Hematopoietic multipotent progenitor cell treated with erythropoietin and hydrocortisone succinate and interleukin-3 and kit ligand, for 6 days (in vitro differentiated cells): ENCODE measurements around the gene BACE1.
"Not testable (repeated sequence)": the region's sequence is repeated elsewhere in the genome, so short reads cannot be mapped to it uniquely, and the experiment has no call there.

Experiments
- DNase-seq: peaks from one replicate; pipeline ENCODE4 v3.0.0-alpha.2; 2015

Gene BACE1

DNA sequence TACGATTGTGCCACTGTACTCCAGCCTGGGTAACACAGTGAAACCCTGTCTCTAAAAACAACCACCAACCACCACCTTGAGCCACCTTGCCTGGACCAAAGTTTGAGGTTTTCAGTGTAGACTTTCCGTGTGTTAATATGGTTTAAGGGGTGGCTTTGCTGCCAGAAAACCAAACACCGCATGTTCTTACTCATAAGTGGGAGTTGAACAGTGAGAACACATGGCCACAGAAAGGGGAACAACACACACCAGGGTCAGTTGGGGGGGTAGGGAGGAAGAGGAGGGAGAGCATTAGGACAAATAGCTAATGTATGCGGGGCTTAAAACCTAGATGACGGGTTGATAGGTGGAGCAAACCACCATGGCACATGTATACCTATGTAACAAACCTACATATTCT lies 43.9 kb downstream of the BACE1 start:
- not testable (repeated sequence) for DNase-seq

DNA sequence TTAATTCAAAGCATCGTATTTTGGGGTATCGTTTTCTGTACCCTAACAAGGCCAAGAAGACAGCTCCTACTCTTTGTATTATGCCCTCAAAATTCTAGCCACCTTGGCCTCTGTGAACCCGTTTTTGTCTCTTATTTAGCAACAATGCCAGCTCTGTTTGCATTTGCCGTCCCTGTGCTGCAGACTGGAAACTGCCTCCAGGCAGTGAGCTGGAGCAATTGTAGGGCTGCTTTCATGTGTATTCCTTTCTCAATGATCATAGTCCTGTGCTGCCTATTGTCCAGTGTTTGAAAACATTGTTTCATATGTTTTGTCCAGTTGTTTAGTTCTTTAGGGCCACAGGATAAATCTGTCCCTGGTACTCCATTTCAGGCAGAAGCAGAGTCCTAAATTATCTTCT lies 44.8 kb downstream of the BACE1 start:
- no peak for DNase-seq

DNA sequence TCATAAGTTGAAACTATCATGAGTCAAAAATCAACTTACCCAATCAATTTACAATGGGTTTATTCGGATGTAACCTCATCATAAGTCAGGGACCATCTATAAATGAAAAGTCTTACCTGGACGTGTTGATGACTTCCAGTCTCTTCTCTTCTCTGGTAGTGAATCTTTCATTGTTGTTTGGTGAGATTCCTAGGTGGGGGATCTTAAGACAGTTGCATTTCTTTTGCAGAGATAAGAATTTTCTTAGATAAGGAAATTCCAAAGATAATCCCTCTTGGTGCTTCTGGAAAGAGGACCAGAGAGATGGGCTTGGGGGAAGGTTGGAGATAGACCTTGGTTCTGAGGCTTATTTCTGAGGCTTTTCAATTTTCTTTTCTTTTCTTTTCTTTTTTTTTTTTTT lies 46.2 kb downstream of the BACE1 start:
- no peak for DNase-seq

DNA sequence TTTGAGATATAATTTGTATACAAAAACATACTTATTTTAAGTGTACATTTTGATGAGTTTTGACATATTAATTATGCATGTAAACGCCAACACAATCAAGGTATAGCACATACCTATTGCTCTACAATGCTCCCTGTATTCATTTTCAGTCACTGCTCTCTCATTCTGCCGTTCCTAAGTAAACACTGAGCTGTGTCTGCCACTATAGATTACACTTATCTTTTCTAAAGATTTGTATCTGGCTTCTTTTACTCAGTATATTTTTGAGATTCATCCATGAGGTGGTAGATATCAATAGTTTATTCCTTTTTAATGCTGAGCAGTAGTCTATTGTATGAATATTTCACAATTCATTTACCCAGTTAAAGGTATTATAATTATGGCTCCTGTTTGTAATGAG lies 50.3 kb downstream of the BACE1 start:
- no peak for DNase-seq

DNA sequence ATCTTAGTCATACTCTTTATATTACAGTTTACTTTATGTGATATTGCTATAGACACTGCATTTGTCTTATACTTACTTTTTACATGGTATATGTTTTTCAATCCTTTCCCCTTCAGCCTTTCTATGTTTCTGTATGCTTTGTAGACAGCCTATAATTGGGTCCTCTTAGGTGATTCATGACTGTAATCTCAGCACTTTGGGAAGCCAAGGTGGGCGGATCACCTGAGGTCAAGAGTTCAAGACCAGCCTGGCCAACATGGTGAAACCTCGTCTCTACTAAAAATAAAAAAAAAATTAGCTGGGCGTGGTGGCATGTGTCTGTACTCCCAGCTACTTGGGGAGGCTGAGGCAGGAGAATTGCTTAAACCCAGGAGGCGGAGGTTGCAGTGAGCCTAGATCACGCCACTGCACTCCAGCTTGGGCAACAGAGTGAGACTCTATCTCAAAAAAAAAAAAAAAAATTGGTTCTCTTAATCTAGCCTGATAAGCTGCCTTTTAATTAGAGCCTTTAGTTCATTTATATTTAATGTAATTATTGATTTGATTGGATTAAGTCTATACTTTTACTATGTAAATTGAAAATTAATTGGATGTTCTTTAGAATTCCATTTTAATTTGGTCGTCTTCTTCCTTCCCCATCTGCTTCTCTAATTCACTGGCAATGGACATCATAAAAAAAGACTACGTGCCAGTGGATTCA lies 51.3 kb downstream of the BACE1 start:
- not testable (repeated sequence) for DNase-seq

DNA sequence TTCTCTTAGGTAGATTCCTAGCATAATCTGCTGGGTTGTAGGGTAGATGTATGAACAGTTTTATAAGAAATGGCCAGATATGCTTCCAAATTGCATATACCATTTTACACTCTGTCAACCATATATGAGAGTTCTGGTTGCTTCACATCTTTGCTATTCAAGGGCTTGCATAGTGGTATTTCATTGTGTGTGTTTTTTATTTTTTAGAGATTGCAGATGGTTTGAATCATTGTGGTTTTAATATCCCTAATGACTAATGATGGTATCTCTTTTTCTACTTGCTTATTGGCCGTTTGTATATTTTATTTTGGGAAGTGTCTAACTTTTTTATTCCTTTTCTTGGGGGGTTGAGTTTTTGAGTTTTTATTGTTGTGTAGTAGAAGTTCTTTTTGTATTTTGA lies 56.6 kb downstream of the BACE1 start:
- DNase-seq: no peak

DNA sequence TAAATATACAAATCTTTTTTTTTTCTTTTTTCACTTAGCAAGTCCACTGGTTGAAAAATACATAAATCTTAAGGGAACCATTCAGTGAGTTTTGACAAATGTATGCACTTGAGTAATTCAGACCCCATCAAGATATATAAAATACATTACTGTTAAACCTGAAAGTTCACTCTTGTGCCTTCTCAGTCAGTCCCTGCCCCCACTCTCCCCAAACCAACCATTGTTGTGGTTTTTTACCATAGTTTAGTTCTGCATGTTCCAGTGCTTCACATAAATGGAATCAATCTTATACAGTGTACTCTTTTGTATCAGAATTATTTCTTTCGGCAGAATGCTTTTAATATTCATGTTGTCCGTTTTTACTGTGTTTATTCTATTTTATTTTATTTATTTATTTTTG lies 57.5 kb downstream of the BACE1 start:
- no peak for DNase-seq

DNA sequence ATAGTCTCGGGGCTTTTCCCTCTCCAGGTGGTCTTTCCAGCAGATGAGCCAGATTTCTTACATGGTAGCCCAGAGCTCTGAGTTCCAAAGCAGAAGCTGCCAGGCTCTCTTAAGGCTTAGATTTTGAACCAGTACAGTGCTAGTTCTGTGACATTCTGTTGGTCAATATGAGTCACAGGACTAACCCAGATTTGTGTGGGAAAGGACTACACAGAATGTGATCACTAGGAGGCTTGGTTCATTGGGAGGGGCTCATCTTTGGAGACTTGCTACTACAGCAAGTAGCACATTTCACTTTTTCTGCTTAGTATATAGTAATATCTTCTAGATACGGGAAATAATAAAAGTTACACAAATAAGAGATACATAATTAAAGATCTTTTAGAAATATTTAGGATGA lies 59.5 kb downstream of the BACE1 start:
- DNase-seq: no peak

DNA sequence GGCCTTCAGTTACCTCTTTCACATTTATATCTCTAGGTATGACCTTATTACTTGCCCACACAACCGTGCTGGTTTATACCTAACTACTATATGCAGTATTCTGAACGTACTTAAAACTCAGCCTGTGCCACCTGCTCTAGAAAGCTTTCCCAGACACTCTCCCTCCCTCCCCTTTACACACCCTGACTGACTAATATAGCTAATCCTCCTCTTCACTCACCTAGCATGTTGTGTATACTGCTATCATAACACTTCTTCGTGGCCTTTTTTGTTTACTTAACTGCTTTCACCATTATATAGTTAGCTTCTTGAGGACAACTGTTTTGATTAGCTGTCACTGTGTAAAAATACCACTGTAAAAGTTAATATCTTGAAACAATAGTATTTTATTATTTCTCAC lies 60.1 kb downstream of the BACE1 start:
- no peak for DNase-seq

DNA sequence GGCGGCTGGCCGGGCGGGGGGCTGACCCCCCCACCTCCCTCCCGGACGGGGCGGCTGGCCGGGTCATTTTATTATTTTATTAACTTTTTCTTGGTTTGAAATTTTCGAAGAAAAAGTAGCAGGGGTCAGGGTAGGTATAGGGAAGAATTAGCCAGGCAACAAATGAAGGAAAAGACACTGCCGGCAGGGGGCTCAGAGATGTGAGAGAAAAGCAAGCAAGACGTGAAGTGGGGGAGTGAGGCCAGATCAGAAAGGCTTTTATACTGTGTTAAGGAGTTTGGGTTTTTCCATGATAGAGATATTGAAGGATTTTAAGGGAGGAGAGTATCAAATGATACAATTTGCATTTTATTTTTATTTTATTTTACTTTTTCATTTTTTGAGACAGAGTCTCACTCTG lies 64.5 kb downstream of the BACE1 start:
- DNase-seq: no peak

DNA sequence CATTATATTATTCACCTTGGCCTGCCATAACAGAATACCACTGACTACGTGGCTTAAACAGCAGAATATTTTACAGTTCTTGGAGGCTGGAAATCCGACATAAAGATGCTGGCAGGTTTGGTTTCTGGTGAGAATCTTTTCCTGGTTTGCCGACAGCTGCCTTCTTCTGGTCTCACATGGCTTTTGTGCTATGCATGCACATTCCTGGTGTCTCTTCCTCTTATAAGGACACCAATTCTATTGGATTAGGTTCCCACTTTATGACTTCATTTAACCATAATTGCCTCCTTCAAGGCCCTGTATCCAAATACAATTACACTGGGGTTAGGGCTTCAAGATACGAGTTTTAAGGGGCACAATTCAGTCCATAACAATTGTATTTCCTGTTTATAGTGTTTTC lies 66.5 kb downstream of the BACE1 start:
- DNase-seq: no peak

DNA sequence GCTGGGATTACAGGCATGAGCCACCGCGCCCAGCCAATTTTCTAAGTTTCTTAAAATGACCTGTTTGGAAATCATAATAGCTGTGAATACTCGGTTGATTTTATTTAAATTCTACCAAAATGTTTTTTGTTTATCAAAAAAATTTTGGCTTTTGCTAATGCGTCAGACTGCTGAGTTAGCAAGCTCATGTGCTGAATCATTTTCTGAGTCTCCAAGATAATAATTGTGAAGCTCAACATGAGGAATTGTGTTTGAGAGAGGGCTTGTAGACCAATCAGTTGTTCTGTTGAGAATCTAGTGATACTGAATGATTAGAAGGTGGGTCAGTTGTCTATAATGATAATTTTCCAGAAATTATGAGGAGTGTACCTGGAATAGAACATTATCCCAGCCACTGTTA lies 67.7 kb downstream of the BACE1 start:
- peak; percentile 7 for DNase-seq

DNA sequence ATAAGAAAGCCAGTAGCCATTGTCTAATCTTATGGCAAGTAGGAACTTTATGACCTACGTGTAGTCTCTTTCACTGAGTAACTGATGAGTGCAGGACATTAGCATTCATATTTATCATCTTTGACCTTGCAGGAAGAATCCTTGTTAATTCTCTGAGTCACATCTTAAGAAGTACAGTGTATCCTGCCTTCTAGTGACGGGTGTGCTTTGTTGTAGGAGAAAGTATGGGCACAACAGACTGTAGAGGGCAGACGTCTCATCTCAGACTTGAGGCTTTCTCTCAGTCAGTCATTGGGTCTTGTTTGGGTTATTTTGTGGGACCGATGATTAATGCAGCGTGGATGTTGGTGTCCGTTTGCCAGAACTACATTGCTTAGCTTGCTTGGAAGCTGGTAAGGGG lies 76.8 kb downstream of the BACE1 start:
- no peak for DNase-seq

DNA sequence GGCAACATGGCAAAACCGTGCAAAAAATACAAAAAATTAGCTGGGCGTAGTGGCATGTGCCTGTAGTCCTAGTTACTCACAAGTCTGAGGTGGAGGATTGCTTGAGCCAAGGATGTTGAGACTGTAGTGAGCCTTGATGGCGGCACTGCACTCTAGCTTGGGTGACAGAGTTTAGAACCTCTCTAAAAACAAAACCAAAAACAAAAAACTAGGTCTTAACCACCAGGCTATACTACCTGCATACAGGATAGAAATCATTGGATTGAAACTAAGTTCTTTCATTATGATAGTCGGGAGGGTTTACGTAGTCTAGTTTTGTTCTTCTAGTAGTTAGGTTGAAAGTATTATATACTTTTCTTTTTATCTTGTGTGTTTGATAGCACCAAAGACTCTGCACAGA lies 77.8 kb downstream of the BACE1 start:
- no peak for DNase-seq
